B cell (primary cell): Measurements from ENCODE around the gene DNAJC7. TPM values are rescaled to one million over a fixed set of nuclear protein-coding genes. Genes with fewer than 3 reads are reported as not detected.

ENCODE experiments used
- ATAC-seq: fragments of 200-7000 bp; cut with Tn5 transposase; one replicate; pipeline ENCODE4 v1.10.0; 2021; ENCODE audit warnings: low read depth, mild to moderate bottlenecking, moderate number of reproducible peaks, moderate library complexity
- CTCF ChIA-PET: fragments of 350-600 bp; sonication (Branson Sonifier 250); formaldehyde crosslinking; loops from one replicate; lab custom pipeline; 2021; ENCODE audit warnings: antibody characterized with exemption, inconsistent platforms; lab: Charles Lee
- POLR2A ChIA-PET: fragments of 350-600 bp; sonication (Branson Sonifier 250); formaldehyde crosslinking; loops from one replicate; lab custom pipeline; 2021; ENCODE audit warnings: antibody characterized with exemption; lab: Charles Lee
- DNase-seq: peaks from one replicate; pipeline ENCODE4 v3.0.0; 2013
- H2AFZ ChIP-seq: 2 replicates; pipeline ENCODE4 v1.6.1; 2012; ENCODE audit warnings: mild to moderate bottlenecking, low read depth, low read length; ENCODE audit not compliant: insufficient read depth, poor library complexity, severe bottlenecking
- H3K27ac ChIP-seq, 2 donors: 1 replicate in 1 of 2; 2 replicates in 1 of 2; pipeline ENCODE4 v1.5.1; 2012 to 2013; ENCODE audit warnings: low read length in 2 of 2, mild to moderate bottlenecking in 2 of 2, moderate library complexity in 1 of 2
- H3K27me3 ChIP-seq, 4 experiments: fragments of 200-600 bp in 1 of 4; sonication (generic) in 1 of 4; replicated peaks in 1 of 4; 1 replicate in 2 of 4; 2 replicates in 2 of 4; pipeline versions ENCODE4 v1.6.1 to v1.7.0; 2013 to 2016; ENCODE audit warnings: low read length in 3 of 4, mild to moderate bottlenecking in 2 of 4, mixed read lengths in 1 of 4, moderate library complexity in 1 of 4; ENCODE audit not compliant: insufficient read depth in 4 of 4, control insufficient read depth in 3 of 4; ENCODE audit errors: control extremely low read depth in 1 of 4
- H3K36me3 ChIP-seq, 2 experiments: replicated peaks in 1 of 2; 1 replicate in 1 of 2; 2 replicates in 1 of 2; pipeline versions ENCODE4 v1.6.1 to v1.7.1; 2013; ENCODE audit warnings: low read length in 1 of 2; ENCODE audit not compliant: insufficient read depth in 2 of 2, control insufficient read depth in 1 of 2; ENCODE audit errors: control extremely low read depth in 1 of 2, extremely low read depth in 1 of 2
- H3K4me1 ChIP-seq, 2 donors: fragments of 200-600 bp in 1 of 2; sonication (generic) in 1 of 2; 1 replicate in 1 of 2; 2 replicates in 1 of 2; pipeline versions ENCODE4 v1.5.1 to v1.6.1; 2013 to 2017; ENCODE audit warnings: low read length in 2 of 2; ENCODE audit not compliant: control insufficient read depth in 2 of 2, insufficient read depth in 2 of 2
- H3K4me2 ChIP-seq: replicated peaks from 2 replicates; pipeline ENCODE3; 2012; ENCODE audit warnings: mild to moderate bottlenecking, low read depth, low read length; ENCODE audit not compliant: poor library complexity, severe bottlenecking
- H3K4me3 ChIP-seq, 5 experiments: fragments of 200-600 bp in 1 of 5; sonication (generic) in 1 of 5; 1 replicate in 3 of 5; 2 replicates in 2 of 5; pipeline versions ENCODE4 v1.5.1 to v1.7.0; 2011 to 2016; ENCODE audit warnings: low read length in 4 of 5, mild to moderate bottlenecking in 4 of 5, low read depth in 2 of 5, control low read depth in 1 of 5, moderate library complexity in 1 of 5; ENCODE audit not compliant: insufficient read depth in 1 of 5; ENCODE audit errors: control extremely low read depth in 1 of 5, extremely low read depth in 1 of 5
- H3K79me2 ChIP-seq: fragments of 200-600 bp; sonication (generic); one replicate; pipeline ENCODE4 v1.6.0; 2016; ENCODE audit warnings: low read length; ENCODE audit not compliant: control insufficient read depth, insufficient read depth
- H3K9ac ChIP-seq: fragments of 200-600 bp; sonication (generic); 2 replicates; pipeline ENCODE4 v1.6.1; 2017; ENCODE audit warnings: mild to moderate bottlenecking, low read length, moderate library complexity
- H3K9me3 ChIP-seq, 3 donors: one replicate each; pipeline versions ENCODE4 v1.6.1 to v1.7.1; 2013; ENCODE audit warnings: low read length in 2 of 3; ENCODE audit not compliant: control insufficient read depth in 2 of 3, insufficient read depth in 1 of 3; ENCODE audit errors: control extremely low read depth in 1 of 3
- H4K20me1 ChIP-seq: 2 replicates; pipeline ENCODE4 v1.6.0; 2012; ENCODE audit warnings: mild to moderate bottlenecking, low read length; ENCODE audit not compliant: insufficient read depth, control insufficient read depth, poor library complexity, severe bottlenecking
- H3K27ac Mint-ChIP-seq: one replicate; pipeline ENCODE4 v1.8.0; 2021; ENCODE audit warnings: mixed read lengths
- H3K27me3 Mint-ChIP-seq: one replicate; pipeline ENCODE4 v1.8.0; 2021; ENCODE audit warnings: mixed read lengths
- H3K4me1 Mint-ChIP-seq: one replicate; pipeline ENCODE4 v1.8.0; 2021; ENCODE audit warnings: mixed read lengths
- H3K4me3 Mint-ChIP-seq: one replicate; pipeline ENCODE4 v1.8.0; 2021; ENCODE audit warnings: mixed read lengths
- H3K9me3 Mint-ChIP-seq: one replicate; pipeline ENCODE4 v1.8.0; 2022; ENCODE audit warnings: mixed read lengths; ENCODE audit not compliant: insufficient read depth
- CTCF ChIP-seq: fragments of 200-600 bp; IDR thresholded peaks from one replicate; pipeline ENCODE4 v1.8.0; 2022; ENCODE audit warnings: antibody characterized with exemption, mild to moderate bottlenecking
- EZH2 ChIP-seq: IDR thresholded peaks from 2 replicates; pipeline ENCODE4 v1.6.1; 2012; ENCODE audit warnings: borderline replicate concordance, low read depth, mild to moderate bottlenecking, moderate library complexity, low read length; ENCODE audit not compliant: insufficient read depth, poor library complexity, severe bottlenecking
- WGBS: methylation state at CpG from one replicate; pipeline ENCODE4 v1.1.5; 2013; ENCODE audit warnings: missing lambda C conversion rate; ENCODE audit not compliant: insufficient coverage; 5-methylcytosine and 5-hydroxymethylcytosine counted together
- intact Hi-C: fragments of 100-400 bp; cut with micrococcal nuclease; formaldehyde crosslinking; loops from one replicate; pipeline ENCODE4 v1.10.0; 2022
- polyA plus RNA-seq: library from polyadenylated mRNA; depleted of rRNA; stranded (reverse); fragments of >200 nt; gene quantifications from 2 replicates; pipeline ENCODE4 v1.2.3, GENCODE V29; 2012
- total RNA-seq, 2 donors: library from RNA; stranded (reverse); fragments of 120-200 nt in 1 of 2; gene quantifications; 1 replicate in 1 of 2; 2 replicates in 1 of 2; pipeline versions ENCODE4 v1.2.3 to v1.2.4, GENCODE V29; 2013 to 2022

The DNAJC7 gene
- total and polyA plus RNA-seq, 2 donors (not counting 1 experiment from before 2014, with no cell fraction given) = 22.0 to 152 TPM

- Histone ChIP-seq H3K9ac (no peak overlapping the region), H4K20me1 (no peaks in the 10 kb centered on the region), H3K9me3 (no peaks in the 10 kb centered on the region), H3K36me3 (no peaks in the 10 kb centered on the region), H2AFZ (no peak overlapping the region), H3K4me3 (no peak overlapping the region), H3K27ac (no peak overlapping the region), H3K27me3 (peaks cover 0 to 6% (median 3%) of the 10 kb centered on the region in 4 experiments), H3K4me2 (no peak overlapping the region), H3K79me2 (no peaks in the 10 kb centered on the region), H3K4me1 (peaks cover 5 to 7% of the 10 kb centered on the region in 2 donors)
- Mint-ChIP-seq H3K27ac (no peak overlapping the region), H3K4me3 (no peak overlapping the region), H3K9me3 (no peaks in the 10 kb centered on the region), H3K27me3 (peaks cover 7% of the 10 kb centered on the region), H3K4me1 (peaks cover 5% of the 10 kb centered on the region)
- TF ChIP-seq CTCF (no peak), EZH2 (no peak)
- DNase-seq (no peak), ATAC-seq (no peak)
- intact Hi-C loops = no loop called here
- 82% methylated on average over 1 of the region's 1 CpG for WGBS
- ChIA-PET CTCF (interaction anchor here (2.4 kb wide), 1 partner anchor 21 kb away, joined by 7 read pairs; no protein-coding TSS in a partner anchor), POLR2A (no interaction called here)
These were observed 28.5 kb upstream of the DNAJC7 start for GRCh38 chr17:42045719-42046118.

GRCh38 chr17:42042598-42043319 is 25.5 kb upstream of the DNAJC7 start:
- 94% methylated on average over 18 of the region's 20 CpGs for WGBS
- Histone ChIP-seq H3K79me2 (no peaks in the 10 kb centered on the region), H3K9ac (no peak overlapping the region), H3K4me2 (no peak overlapping the region), H4K20me1 (no peaks in the 10 kb centered on the region), H3K4me1 (no peaks in the 10 kb centered on the region), H3K9me3 (no peaks in the 10 kb centered on the region), H3K27ac (no peak overlapping the region), H2AFZ (no peak overlapping the region), H3K27me3 (peaks cover 0 to 4% (median 1%) of the 10 kb centered on the region in 4 experiments), H3K4me3 (no peak overlapping the region), H3K36me3 (no peaks in the 10 kb centered on the region)
- POLR2A ChIA-PET = no interaction called here
- Mint-ChIP-seq H3K4me1 (no peaks in the 10 kb centered on the region), H3K27ac (no peak overlapping the region), H3K9me3 (no peaks in the 10 kb centered on the region), H3K27me3 (peaks cover 6% of the 10 kb centered on the region), H3K4me3 (no peak overlapping the region)
- no peak for TF ChIP-seq EZH2
- no peak for TF ChIP-seq CTCF
- ATAC-seq (no peak), DNase-seq (no peak)
- intact Hi-C loops = no loop called here
- CTCF ChIA-PET = no interaction called here
